Liver (tissue), 9 donors: Measurements from ENCODE around the gene MYMK. TPM values are rescaled to one million over a fixed set of nuclear protein-coding genes. Genes with fewer than 3 reads are reported as not detected.
A peak's percentile ranks its signal among the peaks of the same experiment; 100 is the strongest.
"Not testable (repeated sequence)": the region's sequence is repeated elsewhere in the genome, so short reads cannot be mapped to it uniquely, and the experiment has no call there.

ENCODE experiments used
- DNase-seq: peaks from one replicate; pipeline ENCODE4 v3.0.0-alpha.2; 2017; ENCODE audit warnings: low spot score
- H3K27ac ChIP-seq, 2 donors: one replicate each; pipeline ENCODE4 v1.7.0; 2013; ENCODE audit warnings: inconsistent platforms in 2 of 2, low read length in 2 of 2, control low read depth in 1 of 2, low read depth in 1 of 2, mild to moderate bottlenecking in 1 of 2
- H3K27me3 ChIP-seq, 4 donors: one replicate each; pipeline versions ENCODE4 v1.6.1 to v1.7.0; 2013; ENCODE audit warnings: low read length in 3 of 4, inconsistent platforms in 1 of 4, mild to moderate bottlenecking in 1 of 4, moderate library complexity in 1 of 4; ENCODE audit not compliant: control insufficient read depth in 4 of 4, insufficient read depth in 4 of 4
- H3K36me3 ChIP-seq, 4 donors: one replicate each; pipeline versions ENCODE4 v1.6.1 to v1.7.0; 2013; ENCODE audit warnings: low read length in 3 of 4, mild to moderate bottlenecking in 3 of 4, low read depth in 1 of 4, moderate library complexity in 1 of 4; ENCODE audit not compliant: control insufficient read depth in 4 of 4, insufficient read depth in 3 of 4
- H3K4me1 ChIP-seq, 4 donors: one replicate each; pipeline versions ENCODE4 v1.6.1 to v1.7.0; 2013; ENCODE audit warnings: low read length in 3 of 4, mild to moderate bottlenecking in 3 of 4, moderate library complexity in 1 of 4; ENCODE audit not compliant: control insufficient read depth in 4 of 4, insufficient read depth in 4 of 4
- H3K4me3 ChIP-seq, 3 donors: one replicate each; pipeline versions ENCODE4 v1.6.1 to v1.7.0; 2013; ENCODE audit warnings: low read length in 3 of 3, control low read depth in 1 of 3, low read depth in 1 of 3, mild to moderate bottlenecking in 1 of 3
- H3K9ac ChIP-seq, 2 donors: one replicate each; pipeline ENCODE4 v1.7.0; 2013; ENCODE audit warnings: low read length in 2 of 2, mild to moderate bottlenecking in 2 of 2, moderate library complexity in 2 of 2, control low read depth in 1 of 2, low read depth in 1 of 2
- H3K9me3 ChIP-seq, 4 donors: one replicate each; pipeline versions ENCODE4 v1.6.1 to v1.7.0; 2013; ENCODE audit warnings: low read length in 3 of 4; ENCODE audit not compliant: control insufficient read depth in 4 of 4
- ATF3 ChIP-seq: IDR thresholded peaks from 2 replicates; pipeline ENCODE4 v1.6.1; 2016; ENCODE audit warnings: antibody characterized with exemption
- HNF4A ChIP-seq, 2 donors: conservative IDR thresholded peaks; 2 replicates each; pipeline ENCODE4 v1.6.1; 2016; ENCODE audit warnings: antibody characterized with exemption in 2 of 2, mild to moderate bottlenecking in 2 of 2
- HNF4G ChIP-seq: IDR thresholded peaks from 2 replicates; pipeline ENCODE4 v1.6.1; 2016; ENCODE audit warnings: antibody characterized with exemption
- REST ChIP-seq: IDR thresholded peaks from 2 replicates; pipeline ENCODE4 v1.6.1; 2016; ENCODE audit warnings: antibody characterized with exemption, mild to moderate bottlenecking
- RXRA ChIP-seq, 2 donors: IDR thresholded peaks; 2 replicates each; pipeline ENCODE4 v1.6.1; 2017 to 2018; ENCODE audit warnings: antibody characterized with exemption in 2 of 2, mild to moderate bottlenecking in 1 of 2
- SP1 ChIP-seq: IDR thresholded peaks from 2 replicates; pipeline ENCODE4 v1.6.1; 2018; ENCODE audit warnings: antibody characterized with exemption, mild to moderate bottlenecking
- YY1 ChIP-seq: IDR thresholded peaks from 2 replicates; pipeline ENCODE4 v1.6.1; 2016; ENCODE audit warnings: antibody characterized with exemption, mild to moderate bottlenecking
- ZBTB33 ChIP-seq: IDR thresholded peaks from 2 replicates; pipeline ENCODE4 v1.6.1; 2016; ENCODE audit warnings: antibody characterized with exemption
- WGBS: extraction: QIAGEN DNeasy Blood & Tissue Kit; methylation state at CpG from one replicate; pipeline ENCODE4 v1.1.7; 2013; 5-methylcytosine and 5-hydroxymethylcytosine counted together
- polyA plus RNA-seq, 2 donors: library from polyadenylated mRNA; stranded (reverse) in 1 of 2; unstranded in 1 of 2; fragments of 200-250 nt in 1 of 2; fragments of >200 nt in 1 of 2; fragmentation: Nextera tagmentation in 1 of 2; extraction: Ambion mirVana in 1 of 2; gene quantifications; one replicate each; pipeline versions ENCODE4 v1.2.1 to v1.2.3, GENCODE V29; 2013 to 2015
- total RNA-seq, 2 donors: library from RNA; depleted of rRNA; stranded (reverse); fragments of >200 nt; gene quantifications; one replicate each; pipeline ENCODE4 v1.2.3, GENCODE V29; 2014
- donor health status: healthy.
- donor health status: healthy.
- donor health status: healthy.
- donor health status: healthy.
- donor health status: healthy.

MYMK gene
- total and polyA plus RNA-seq, 4 donors: not detected

GRCh38 chr9:133564451-133565116 is 39.8 kb upstream of the MYMK start (continued):
- TF ChIP-seq REST: no peak
- TF ChIP-seq HNF4G: no peak
- no peak for TF ChIP-seq YY1
- no peak for TF ChIP-seq SP1
- no peak for TF ChIP-seq RXRA (IDR thresholded peaks at IDR 0.05)
- TF ChIP-seq ZBTB33: no peak

- not testable (repeated sequence) for H3K4me3 ChIP-seq, H3K4me1 ChIP-seq, H3K9me3 ChIP-seq, H3K27ac ChIP-seq, H3K36me3 ChIP-seq, DNase-seq, H3K9ac ChIP-seq, H3K27me3 ChIP-seq
Measured at GRCh38 chr9:133563814-133564213, 39.1 kb upstream of the MYMK start.

GRCh38 chr9:133563291-133563796 is 38.6 kb upstream of the MYMK start:
- H3K36me3 ChIP-seq: no peaks in the 10 kb centered on the region
- H3K4me3 ChIP-seq: no peak overlapping the region
- TF ChIP-seq ATF3: no peak
- TF ChIP-seq HNF4A (conservative IDR thresholded peaks at IDR 0.05): peak in 1 of 2 donors; percentile 26
- H3K9ac ChIP-seq: no peak overlapping the region
- peak overlapping the region in 1 of 2 donors; percentile 47 for H3K27ac ChIP-seq
- peaks cover 0 to 10% (median 4%) of the 10 kb centered on the region in 4 donors for H3K4me1 ChIP-seq
- H3K27me3 ChIP-seq: no peaks in the 10 kb centered on the region
- 57% methylated on average over 14 of the region's 14 CpGs for WGBS
- no peaks in the 10 kb centered on the region for H3K9me3 ChIP-seq
- no peak for DNase-seq
